OCI-LY1 (cell line): ENCODE results near the gene SLC7A6OS.

Source experiments
- CTCF ChIP-seq: fragments of 200-600 bp; sonication (generic), shearing (Covaris generic); IDR thresholded peaks from 2 replicates; pipeline ENCODE4 v1.5.1; 2017; ENCODE audit warnings: mild to moderate bottlenecking, antibody characterized with exemption, low read length, moderate library complexity, mixed read lengths
- EZH2 ChIP-seq: fragments of 200-600 bp; sonication (generic), shearing (Covaris generic); IDR thresholded peaks from 2 replicates; pipeline ENCODE4 v1.8.0; 2017; ENCODE audit warnings: borderline replicate concordance, mixed run types, mild to moderate bottlenecking, antibody characterized with exemption, low read length, moderate library complexity, mixed read lengths

- TF ChIP-seq CTCF (no peak), EZH2 (no peak)
Observed at GRCh38 chr16:68272507-68273209, 38.1 kb downstream of the SLC7A6OS start.
